WI38 (cell line): ENCODE data around the gene RINL.

Experiments used
- H3K4me3 ChIP-seq: 2 replicates; pipeline ENCODE4 v1.5.1; 2011; ENCODE audit warnings: low read depth, mild to moderate bottlenecking, control low read depth, low read length
- CTCF ChIP-seq: IDR thresholded peaks from 2 replicates; pipeline ENCODE4 v1.5.1; 2012; ENCODE audit warnings: low read depth, mild to moderate bottlenecking, control low read depth, low read length

Gene RINL

DNA sequence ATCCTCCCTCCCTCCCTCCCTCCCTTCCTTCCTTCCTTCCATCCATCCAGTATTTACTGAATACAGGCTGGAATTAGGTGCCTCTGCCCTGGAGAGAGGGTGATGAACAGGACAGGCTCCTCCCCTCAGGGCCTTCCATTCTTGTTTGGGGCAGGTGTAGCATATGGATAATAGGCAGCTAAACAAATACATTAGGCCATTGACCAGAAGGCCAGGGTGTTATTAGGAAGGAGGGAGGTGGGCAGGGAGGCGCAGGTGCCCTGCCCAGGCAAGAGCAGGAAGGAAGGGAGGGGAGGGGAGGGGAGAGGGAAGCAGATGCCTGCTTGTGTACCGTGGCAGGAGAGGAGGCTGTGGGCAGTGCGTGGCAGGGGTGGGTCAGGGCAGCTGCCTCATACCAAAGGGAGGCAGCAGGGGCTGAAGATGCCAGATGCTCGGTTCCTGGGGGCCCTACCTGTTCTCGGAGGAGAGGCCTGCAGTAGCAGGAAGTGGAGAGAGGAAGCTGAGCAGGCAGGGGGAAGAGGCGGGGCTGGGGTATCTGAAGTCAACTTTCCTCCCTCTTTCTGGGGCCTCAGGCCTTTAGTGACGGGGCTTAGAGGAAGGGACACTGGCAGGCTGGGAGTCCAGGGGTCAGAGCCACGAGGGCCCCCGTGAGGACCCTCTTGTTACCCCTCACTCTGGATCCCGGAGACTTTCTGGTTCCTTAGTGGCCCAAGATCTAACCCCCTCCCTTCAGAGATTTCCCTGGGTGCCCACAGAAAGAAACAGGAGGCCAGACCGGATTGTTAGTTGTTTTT lies at the start of gene RINL:
TSS of gene RINL (minus strand) at position 495 of the 794 bp plus-strand sequence. CDS start 1,533 bp downstream, outside the sequence.
- H3K4me3 ChIP-seq: no peak within 1 kb of the TSS
- no peak for TF ChIP-seq CTCF

DNA sequence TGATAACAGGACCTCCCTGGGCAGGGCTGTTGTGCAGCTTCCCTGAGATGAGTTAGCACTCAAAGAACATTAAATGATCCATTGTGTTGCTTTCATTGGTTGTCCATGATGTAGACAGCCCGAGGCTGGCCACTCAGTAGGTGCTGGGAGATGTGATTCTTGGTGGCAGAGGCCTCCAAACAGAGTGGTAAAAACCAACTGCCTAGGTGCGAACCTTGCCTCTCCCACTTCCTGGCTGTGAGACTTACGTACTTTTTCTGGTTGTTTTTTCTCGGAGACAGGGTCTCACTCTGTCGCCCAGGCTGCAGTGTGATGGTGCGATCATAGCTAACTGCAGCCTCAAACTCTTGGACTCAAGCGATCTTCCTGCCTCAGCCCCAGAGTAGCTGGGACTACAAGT lies 46.3 kb upstream of the RINL start:
- H3K4me3 ChIP-seq: no peak overlapping the region
- TF ChIP-seq CTCF: no peak

DNA sequence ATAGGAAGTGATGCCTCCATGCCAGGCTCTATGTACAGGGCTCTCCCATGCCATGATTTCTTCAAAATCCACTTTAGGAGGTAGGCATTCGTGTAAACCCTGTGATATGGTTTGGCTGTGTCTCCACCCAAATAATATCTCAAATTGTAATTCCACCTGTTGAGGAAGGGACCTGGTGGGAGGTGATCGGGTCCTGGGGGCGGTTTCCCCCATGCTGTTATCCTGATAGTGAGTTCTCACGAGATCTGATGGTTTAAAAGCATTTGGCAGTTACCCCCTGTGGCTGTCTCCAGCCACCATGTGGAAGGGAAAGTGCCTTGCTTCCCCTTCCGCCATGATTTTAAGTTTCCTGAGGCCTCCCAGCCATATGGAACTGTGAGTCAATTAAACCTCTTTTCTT lies 44.4 kb upstream of the RINL start:
- H3K4me3 ChIP-seq: no peak overlapping the region
- TF ChIP-seq CTCF: no peak

GRCh38 chr19:38921420-38922274 lies 43.6 kb upstream of the RINL start:
- no peak for TF ChIP-seq CTCF
- no peak overlapping the region for H3K4me3 ChIP-seq

DNA sequence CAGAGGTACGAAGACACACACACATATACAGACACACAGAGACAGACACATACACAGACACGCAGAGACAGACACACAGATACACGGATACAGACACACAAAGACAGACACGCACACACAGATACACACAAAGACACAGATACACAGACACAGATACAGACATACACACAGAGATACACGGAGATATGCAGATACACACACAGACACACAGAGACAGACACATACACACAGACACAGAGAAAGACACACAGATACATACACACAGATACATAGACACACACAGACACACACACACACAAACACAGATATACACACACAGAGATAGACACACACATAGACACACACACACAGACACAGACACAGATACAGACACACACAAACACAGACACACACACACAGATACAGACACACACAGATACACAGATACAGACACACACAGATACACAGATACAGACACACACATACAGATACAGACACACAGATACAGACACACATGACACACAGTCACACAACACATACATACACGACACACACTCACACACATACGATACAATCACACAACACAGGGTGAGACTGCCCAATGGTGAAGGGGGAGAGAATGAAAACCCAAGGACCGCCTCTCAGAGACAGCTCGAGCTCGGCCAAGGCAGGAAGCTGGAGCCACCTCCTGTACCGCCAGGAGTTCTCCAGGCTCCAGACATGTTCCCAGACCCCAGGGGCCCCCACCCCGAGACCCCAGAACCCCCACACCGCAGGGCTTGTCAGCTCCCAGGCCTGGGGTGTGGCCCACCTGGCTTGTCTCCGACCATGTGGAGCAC lies 42.7 kb upstream of the RINL start:
- no peak for TF ChIP-seq CTCF
- no peak overlapping the region for H3K4me3 ChIP-seq

DNA sequence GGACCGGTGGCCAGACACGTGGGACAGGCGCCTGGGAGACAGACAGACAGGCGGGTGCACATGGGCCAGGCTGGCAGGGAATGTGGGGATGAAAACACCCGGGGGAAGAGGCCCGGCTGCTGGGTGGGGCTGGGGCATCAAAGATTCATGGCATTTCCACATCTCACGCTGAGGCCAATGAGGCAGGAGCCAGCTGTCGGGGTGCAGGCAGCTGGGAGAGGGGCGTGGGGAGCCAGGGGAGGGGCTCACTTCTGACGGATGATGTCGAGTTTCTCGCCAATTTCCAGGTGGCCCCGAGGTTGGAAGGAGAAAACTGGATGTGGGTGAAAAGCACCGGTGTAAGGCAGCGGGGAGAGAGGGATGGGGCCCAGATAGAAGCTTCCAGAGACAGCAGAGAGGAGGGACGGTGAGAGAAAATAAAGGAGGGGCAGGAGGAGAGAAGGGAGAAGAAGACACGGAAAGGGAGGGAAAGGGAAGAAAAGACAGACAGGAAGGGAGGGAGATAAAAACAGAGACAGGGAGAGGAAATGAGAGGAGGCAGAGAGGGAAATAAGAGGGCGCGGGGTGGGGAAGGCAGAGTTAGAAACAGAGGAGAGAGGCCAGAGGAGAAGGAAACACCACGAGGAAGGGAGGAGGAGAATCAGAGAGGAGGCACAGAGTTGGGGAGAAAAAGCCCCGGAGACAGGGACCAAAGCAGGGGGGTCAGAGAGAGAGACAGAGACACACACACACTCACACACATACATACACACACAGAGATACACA lies 41.9 kb upstream of the RINL start:
- no peak overlapping the region for H3K4me3 ChIP-seq
- no peak for TF ChIP-seq CTCF
